K562 (cell line): Measurements from ENCODE around the gene EXOC7. TPM values are rescaled to one million over a fixed set of nuclear protein-coding genes. Genes with fewer than 3 reads are reported as not detected.

ENCODE experiments used
- ATAC-seq: fragments of 200-7000 bp; cut with Tn5 transposase; 3 replicates; pipeline ENCODE4 v1.9.1; 2020; ENCODE audit warnings: moderate library complexity
- BruUV-seq: library from RNA; stranded (reverse); fragments of 400-500 nt; replicated peaks from 2 replicates; lab custom pipeline; 2021; lab: Mats Ljungman, UMichigan
- CTCF ChIA-PET: fragments of 300-600 bp; formaldehyde crosslinking; extraction: SDS; loops from one replicate; lab custom pipeline; 2021; ENCODE audit warnings: low intra/inter-chr PET ratio; lab: Yijun Ruan, JAX
- POLR2A ChIA-PET: fragments of 300-600, 350-650 bp; sonication (Branson Sonifier 250); formaldehyde crosslinking; extraction: SDS; loops from one replicate; lab custom pipeline; 2021; ENCODE audit warnings: antibody characterized with exemption, inconsistent platforms; lab: Yijun Ruan, JAX
- DNase-seq, 4 experiments: peaks; one replicate each; pipeline versions ENCODE4 v3.0.0 to v3.0.0-alpha.2; 2011 to 2018; ENCODE audit warnings: low spot score in 3 of 4, mixed read lengths in 3 of 4; ENCODE audit errors: extremely low read depth in 1 of 4
- FAIRE-seq: peaks from 2 replicates; lab custom pipeline; 2011; peaks lifted over from hg19 to GRCh38; lab: Jason Lieb, UNC
- H2AFZ ChIP-seq: 2 replicates; pipeline ENCODE4 v1.6.0; 2011; ENCODE audit warnings: low read depth, low read length, control low read depth, inconsistent platforms
- H3K27ac ChIP-seq: fragments of 200-600 bp; 3 replicates; pipeline ENCODE4 v1.8.0; 2011; ENCODE audit warnings: low read depth, mild to moderate bottlenecking, control low read depth, inconsistent platforms, low read length, moderate library complexity, mixed read lengths; ENCODE audit errors: extremely low read depth
- H3K27me3 ChIP-seq, 2 experiments: fragments of 300-600 bp in 1 of 2; 2 replicates in 1 of 2; 3 replicates in 1 of 2; pipeline versions ENCODE4 v1.6.0 to v1.8.0; 2011; ENCODE audit warnings: inconsistent platforms in 2 of 2, low read length in 2 of 2, mild to moderate bottlenecking in 1 of 2, mixed read lengths in 1 of 2, moderate library complexity in 1 of 2; ENCODE audit not compliant: control insufficient read depth in 2 of 2, insufficient read depth in 2 of 2
- H3K36me3 ChIP-seq: fragments of 300-600 bp; 3 replicates; pipeline ENCODE4 v1.8.0; 2011; ENCODE audit warnings: mild to moderate bottlenecking, low read length, inconsistent platforms; ENCODE audit not compliant: control insufficient read depth, insufficient read depth
- H3K4me1 ChIP-seq, 2 experiments: fragments of 200-600 bp in 1 of 2; replicated peaks in 1 of 2; 2 replicates in 1 of 2; 3 replicates in 1 of 2; pipeline versions ENCODE4 v1.5.1 to v1.8.0; 2011; ENCODE audit warnings: inconsistent platforms in 2 of 2, low read length in 2 of 2, mild to moderate bottlenecking in 1 of 2, mixed read lengths in 1 of 2, moderate library complexity in 1 of 2; ENCODE audit not compliant: control insufficient read depth in 2 of 2, insufficient read depth in 2 of 2
- H3K4me2 ChIP-seq: 2 replicates; pipeline ENCODE4 v1.6.1; 2011; ENCODE audit warnings: low read length, control low read depth, inconsistent platforms, mixed read lengths; ENCODE audit not compliant: insufficient read depth
- H3K4me3 ChIP-seq: fragments of 200-600 bp; sonication (generic), shearing (Covaris generic); 2 replicates; pipeline ENCODE4 v1.5.1; 2016; ENCODE audit warnings: control low read depth, inconsistent platforms
- H3K79me2 ChIP-seq: fragments of 200-600 bp; 3 replicates; pipeline ENCODE4 v1.8.0; 2011; ENCODE audit warnings: low read length, inconsistent platforms; ENCODE audit not compliant: control insufficient read depth, insufficient read depth
- H3K9ac ChIP-seq, 2 experiments: 2 replicates each; pipeline versions ENCODE4 v1.6.0 to v1.6.1; 2011; ENCODE audit warnings: low read depth in 2 of 2, low read length in 2 of 2, control low read depth in 1 of 2, inconsistent platforms in 1 of 2, mild to moderate bottlenecking in 1 of 2, mixed read lengths in 1 of 2; ENCODE audit not compliant: insufficient read depth in 1 of 2
- H3K9me1 ChIP-seq: one replicate; pipeline ENCODE4 v1.6.0; 2011; ENCODE audit warnings: inconsistent platforms, mild to moderate bottlenecking, low read length, moderate library complexity; ENCODE audit not compliant: control insufficient read depth, insufficient read depth
- H3K9me3 ChIP-seq: replicated peaks from 2 replicates; pipeline ENCODE4 v1.5.1; 2011; ENCODE audit warnings: low read depth, low read length, inconsistent platforms; ENCODE audit not compliant: control insufficient read depth, insufficient read depth
- H4K20me1 ChIP-seq: replicated peaks from 2 replicates; pipeline ENCODE4 v1.6.1; 2011; ENCODE audit warnings: low read length, inconsistent platforms, mixed read lengths; ENCODE audit not compliant: control insufficient read depth, insufficient read depth
- AFF1 ChIP-seq, 2 experiments: fragments of 450-650 bp; IDR thresholded peaks; 2 replicates each; pipeline ENCODE4 v1.6.1; 2018; ENCODE audit warnings: mild to moderate bottlenecking in 2 of 2, low read depth in 1 of 2; ENCODE audit not compliant: partially characterized antibody in 2 of 2
- CBX1 ChIP-seq: sonication (generic); IDR thresholded peaks from 2 replicates; pipeline ENCODE4 v1.6.1; 2016; ENCODE audit warnings: antibody characterized with exemption, low read depth, mild to moderate bottlenecking
- FOXA1 ChIP-seq: fragments of 450-650 bp; IDR thresholded peaks from 2 replicates; pipeline ENCODE4 v1.6.1; 2016; ENCODE audit warnings: mild to moderate bottlenecking, borderline replicate concordance
- GTF2E2 ChIP-seq: fragments of 200-800 bp; sonication (Bioruptor generic); IDR thresholded peaks from 2 replicates; pipeline ENCODE4 v1.6.1; 2016; ENCODE audit warnings: missing genetic modification characterization, missing compliant biosample characterization
- MCM7 ChIP-seq, 2 experiments: fragments of 450-650 bp; IDR thresholded peaks; 2 replicates each; pipeline ENCODE4 v1.6.1; 2016 to 2018
- OTX1 ChIP-seq: fragments of 450-650 bp; formaldehyde crosslinking; IDR thresholded peaks from 2 replicates; pipeline ENCODE4 v1.4.0; 2022; ENCODE audit warnings: mild to moderate bottlenecking
- RCOR1 ChIP-seq, 2 experiments: IDR thresholded peaks; 2 replicates each; pipeline ENCODE4 v1.6.1; 2012; ENCODE audit warnings: low read depth in 2 of 2, low read length in 2 of 2, borderline replicate concordance in 1 of 2, improper control_type of control experiment in 1 of 2
- SNRNP70 ChIP-seq: fragments of 200-400 bp; formaldehyde crosslinking; optimal IDR thresholded peaks from 2 replicates; pipeline ENCODE3; 2017; ENCODE audit warnings: low read depth, low read length
- STAT5A ChIP-seq: IDR thresholded peaks from 2 replicates; pipeline ENCODE4 v1.6.1; 2012; ENCODE audit warnings: low read length, inconsistent platforms, borderline replicate concordance
- ZBTB11 ChIP-seq, 3 experiments: fragments of 200-800 bp in 1 of 3; fragments of 250-450 bp in 1 of 3; fragments of 450-650 bp in 1 of 3; sonication (Bioruptor Pico) in 1 of 3; sonication (Bioruptor generic) in 1 of 3; formaldehyde crosslinking in 1 of 3; IDR thresholded peaks; 2 replicates each; pipeline versions ENCODE4 v1.6.1 to v1.8.0; 2016 to 2022; ENCODE audit warnings: mild to moderate bottlenecking in 2 of 3, missing genetic modification characterization in 2 of 3, missing compliant biosample characterization in 1 of 3, moderate library complexity in 1 of 3
- ZNF239 ChIP-seq: fragments of 250-450 bp; sonication (Bioruptor Pico); IDR thresholded peaks from 2 replicates; pipeline ENCODE4 v1.4.0; 2020; ENCODE audit warnings: mild to moderate bottlenecking
- WGBS: fragments of 100-300 bp; shearing (Covaris generic); methylation state at CpG from one replicate; pipeline ENCODE4 v1.1.6; 2016; ENCODE audit warnings: low coverage, mixed read lengths; ENCODE audit not compliant: insufficient coverage; ENCODE audit errors: missing lambda C conversion rate; 5-methylcytosine and 5-hydroxymethylcytosine counted together
- in situ Hi-C: fragments of 300-500 bp; cut with MboI; formaldehyde crosslinking; loops from 4 replicates; pipeline ENCODE4 v1.15.0; 2018; ENCODE audit warnings: inconsistent platforms, mixed read lengths
- intact Hi-C: fragments of 100-400 bp; cut with micrococcal nuclease; formaldehyde crosslinking; loops from 2 replicates; pipeline ENCODE4 v1.14.2; 2022
- polyA plus RNA-seq, 8 experiments: library from polyadenylated mRNA; depleted of rRNA in 4 of 8; stranded (reverse) in 5 of 8; unstranded in 3 of 8; fragments of >200 nt; fragmentation: Nextera tagmentation in 2 of 8; fragmentation: Illumina TruSeq in 1 of 8; extraction: Ambion mirVana in 2 of 8; extraction: Trizol in 1 of 8; gene quantifications; 2 replicates each; pipeline versions ENCODE4 v1.2.1 to v1.2.3, GENCODE V29; 2011 to 2014; ENCODE audit warnings: inconsistent platforms in 1 of 8, missing spikeins in 1 of 8
- total RNA-seq, 7 experiments: library from RNA; depleted of rRNA in 6 of 7; stranded (reverse); fragments of >200 nt in 6 of 7; fragmentation: Illumina TruSeq in 2 of 7; extraction: Trizol in 2 of 7; gene quantifications; 2 replicates each; pipeline versions ENCODE4 v1.2.1 to v1.2.3, GENCODE V29; 2011 to 2021; ENCODE audit warnings: low replicate concordance in 1 of 7

Gene EXOC7
- total and polyA plus RNA-seq, 9 of the 15 experiments (the other 6 are each of a cell fraction or from before 2014, with no cell fraction given), result 18.6 to 57.0 (median 35.0) TPM

- POLR2A ChIA-PET, result interaction anchor here (1.6 to 2.8 kb wide), 2 partner anchors 11 to 16 kb away, joined by 4 to 14 read pairs; no protein-coding TSS in a partner anchor
- TF ChIP-seq ZNF239 (CRISPR knock-in tag) (no peak), ZBTB11 (CRISPR knock-in tag; IDR thresholded peaks at IDR 0.05) (no peak), SNRNP70 (no peak), MCM7 (IDR thresholded peaks at IDR 0.05) (no peak), CBX1 (no peak), STAT5A (no peak), FOXA1 (no peak), AFF1 (IDR thresholded peaks at IDR 0.05; ENCODE audit: low read depth in 1 of 2, partially characterized antibody in 2 of 2) (no peak), GTF2E2 (tag) (no peak), RCOR1 (IDR thresholded peaks at IDR 0.05; ENCODE audit: borderline replicate concordance in 1 of 2, low read depth in 2 of 2, low read length in 2 of 2) (no peak), OTX1 (CRISPR knock-in tag) (no peak)
These were observed 55.5 kb downstream of the EXOC7 start for GRCh38 chr17:76048025-76048605.

More at GRCh38 chr17:76048025-76048605, 55.5 kb downstream of the EXOC7 start:
- intact Hi-C loops, result no loop called here
- 0 out of 3 replicates have a peak, but pooled peaks cover 3% of the 10 kb centered on the region for H3K79me2 ChIP-seq
- H3K4me1 ChIP-seq, result no peaks in the 10 kb centered on the region
- 95% methylated on average over 9 of the region's 9 CpGs for WGBS
- in situ Hi-C loops, result no loop called here
- FAIRE-seq, result no peak
- no peak overlapping the region for H3K9ac ChIP-seq
- no peak overlapping the region for H3K27ac ChIP-seq
- H4K20me1 ChIP-seq, result no peaks in the 10 kb centered on the region
- H3K36me3 ChIP-seq, result peaks cover 91% of the 10 kb centered on the region
- no peak overlapping the region for H3K4me3 ChIP-seq
- ATAC-seq, result no peak
- no peak overlapping the region for H3K4me2 ChIP-seq
- no peaks in the 10 kb centered on the region for H3K27me3 ChIP-seq
- no peaks in the 10 kb centered on the region for H3K9me1 ChIP-seq
- no peak overlapping the region for H2AFZ ChIP-seq
- H3K9me3 ChIP-seq, result no peaks in the 10 kb centered on the region
- no TSS peak for BruUV-seq
- CTCF ChIA-PET, result no interaction called here
- DNase-seq, result no peak
